Measurements from ENCODE around the gene TSPAN16.

Gene TSPAN16

DNA sequence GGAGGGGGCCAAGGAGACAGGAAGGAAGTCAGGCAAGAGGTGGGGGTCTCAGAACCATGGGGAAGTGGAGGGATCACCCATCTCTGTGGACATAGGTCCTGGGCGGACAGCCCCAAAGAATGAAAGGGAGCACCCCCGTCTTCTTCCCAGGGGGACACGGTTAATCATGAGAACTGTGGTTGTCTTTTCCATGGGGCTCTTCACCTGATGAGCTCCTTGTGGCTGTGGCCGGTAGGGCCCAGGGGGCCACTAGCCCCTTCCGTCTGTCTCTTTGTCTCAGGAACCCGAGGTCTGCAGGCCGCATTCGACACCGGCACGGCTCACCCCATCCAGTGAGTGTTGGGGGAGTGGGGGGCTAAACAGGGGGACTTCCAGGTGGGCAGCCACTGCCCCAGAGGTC lies 67.9 kb downstream of the TSPAN16 start:
- Histone ChIP-seq H3K36me3 (ENCODE audit: control insufficient read depth in 2 of 2, insufficient read depth in 1 of 2, low read length in 2 of 2) (peaks cover 0 to 32% of the 10 kb centered on the region in 2 experiments; a peak in 2 of 3 replicates), H3K9me3 (ENCODE audit: control insufficient read depth, insufficient read depth, low read depth, low read length) (no peaks in the 10 kb centered on the region), H3K4me1 (ENCODE audit: control insufficient read depth, insufficient read depth, low read length) (no peaks in the 10 kb centered on the region), H3K4me3 (ENCODE audit: low read depth, low read length) (no peak overlapping the region), H3K27ac (ENCODE audit: extremely low read depth, low read depth, low read length) (no peak overlapping the region)
- CTCF ChIA-PET, result interaction anchor here (1.3 kb wide), 1 partner anchor 19 kb away, joined by 3 read pairs; no protein-coding TSS in a partner anchor
- TF ChIP-seq GFI1B (tag by site-specific recombination; IDR thresholded peaks at IDR 0.05), result no peak
- TF ChIP-seq ZNF10 (tag by site-specific recombination; IDR thresholded peaks at IDR 0.05), result peak; percentile 70
- POLR2A ChIA-PET, result interaction anchor here (0.8 to 1.6 kb wide), 3 partner anchors 11 to 18 kb away, joined by 3 to 8 read pairs (median 3); partner anchors contain the start of genes CCDC159, SWSAP1 and TMEM205

- Histone ChIP-seq H3K36me3 (ENCODE audit: control insufficient read depth in 2 of 2, insufficient read depth in 1 of 2, low read length in 2 of 2) (peaks cover 0 to 37% of the 10 kb centered on the region in 2 experiments; a peak in 2 of 3 replicates), H3K27ac (ENCODE audit: extremely low read depth, low read depth, low read length) (no peak overlapping the region), H3K4me1 (ENCODE audit: control insufficient read depth, insufficient read depth, low read length) (no peaks in the 10 kb centered on the region), H3K9me3 (ENCODE audit: control insufficient read depth, insufficient read depth, low read depth, low read length) (no peaks in the 10 kb centered on the region), H3K4me3 (ENCODE audit: low read depth, low read length) (no peak overlapping the region)
- ChIA-PET POLR2A (interaction anchor here (1.6 kb wide), 1 partner anchor 10 kb away, joined by 8 read pairs; the partner anchor contains the start of gene SWSAP1), CTCF (interaction anchor here (1.3 kb wide), 1 partner anchor 19 kb away, joined by 3 read pairs; no protein-coding TSS in a partner anchor)
- TF ChIP-seq KLF7 (tag by site-specific recombination; IDR thresholded peaks at IDR 0.05; ENCODE audit: borderline replicate concordance), result no peak
- TF ChIP-seq, protein P1, sequence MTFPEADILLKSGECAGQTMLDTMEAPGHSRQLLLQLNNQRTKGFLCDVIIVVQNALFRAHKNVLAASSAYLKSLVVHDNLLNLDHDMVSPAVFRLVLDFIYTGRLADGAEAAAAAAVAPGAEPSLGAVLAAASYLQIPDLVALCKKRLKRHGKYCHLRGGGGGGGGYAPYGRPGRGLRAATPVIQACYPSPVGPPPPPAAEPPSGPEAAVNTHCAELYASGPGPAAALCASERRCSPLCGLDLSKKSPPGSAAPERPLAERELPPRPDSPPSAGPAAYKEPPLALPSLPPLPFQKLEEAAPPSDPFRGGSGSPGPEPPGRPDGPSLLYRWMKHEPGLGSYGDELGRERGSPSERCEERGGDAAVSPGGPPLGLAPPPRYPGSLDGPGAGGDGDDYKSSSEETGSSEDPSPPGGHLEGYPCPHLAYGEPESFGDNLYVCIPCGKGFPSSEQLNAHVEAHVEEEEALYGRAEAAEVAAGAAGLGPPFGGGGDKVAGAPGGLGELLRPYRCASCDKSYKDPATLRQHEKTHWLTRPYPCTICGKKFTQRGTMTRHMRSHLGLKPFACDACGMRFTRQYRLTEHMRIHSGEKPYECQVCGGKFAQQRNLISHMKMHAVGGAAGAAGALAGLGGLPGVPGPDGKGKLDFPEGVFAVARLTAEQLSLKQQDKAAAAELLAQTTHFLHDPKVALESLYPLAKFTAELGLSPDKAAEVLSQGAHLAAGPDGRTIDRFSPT (tag by site-specific recombination; IDR thresholded peaks at IDR 0.05), result peak; percentile 64; the same call in 1 of the 2 replicates
- TF ChIP-seq ZNF10 (tag by site-specific recombination; IDR thresholded peaks at IDR 0.05), result 0 out of 2 replicates have a peak, but pooled peaks have one; percentile 5
- TF ChIP-seq ZFP69B (tag by site-specific recombination; IDR thresholded peaks at IDR 0.05), result 0 out of 2 replicates have a peak, but pooled peaks have one; percentile 14
Observed at GRCh38 chr19:11364296-11364904, 68.4 kb downstream of the TSPAN16 start.

DNA sequence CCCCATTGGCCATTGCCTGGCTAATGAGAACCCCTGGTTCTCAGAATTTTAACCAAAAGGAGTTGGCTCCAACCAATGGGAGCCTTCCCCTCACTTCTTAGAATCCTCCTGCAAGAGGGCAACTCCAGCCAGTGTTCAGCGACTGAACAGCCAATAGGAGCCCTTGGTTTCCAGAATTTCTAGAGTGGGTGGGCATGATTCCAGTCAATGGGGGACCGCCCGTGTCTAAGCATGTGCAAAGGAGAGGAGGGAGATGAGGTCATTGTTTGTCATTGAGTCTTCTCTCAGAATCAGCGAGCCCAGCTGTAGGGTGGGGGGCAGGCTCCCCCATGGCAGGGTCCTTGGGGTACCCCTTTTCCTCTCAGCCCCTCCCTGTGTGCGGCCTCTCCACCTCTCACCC lies 69.0 kb downstream of the TSPAN16 start:
- CTCF ChIA-PET, result no interaction called here
- H3K27ac ChIP-seq (ENCODE audit: extremely low read depth, low read depth, low read length), result no peak overlapping the region
- no peak overlapping the region for H3K4me3 ChIP-seq (ENCODE audit: low read depth, low read length)
- POLR2A ChIA-PET, result no interaction called here
- TF ChIP-seq, protein P2, sequence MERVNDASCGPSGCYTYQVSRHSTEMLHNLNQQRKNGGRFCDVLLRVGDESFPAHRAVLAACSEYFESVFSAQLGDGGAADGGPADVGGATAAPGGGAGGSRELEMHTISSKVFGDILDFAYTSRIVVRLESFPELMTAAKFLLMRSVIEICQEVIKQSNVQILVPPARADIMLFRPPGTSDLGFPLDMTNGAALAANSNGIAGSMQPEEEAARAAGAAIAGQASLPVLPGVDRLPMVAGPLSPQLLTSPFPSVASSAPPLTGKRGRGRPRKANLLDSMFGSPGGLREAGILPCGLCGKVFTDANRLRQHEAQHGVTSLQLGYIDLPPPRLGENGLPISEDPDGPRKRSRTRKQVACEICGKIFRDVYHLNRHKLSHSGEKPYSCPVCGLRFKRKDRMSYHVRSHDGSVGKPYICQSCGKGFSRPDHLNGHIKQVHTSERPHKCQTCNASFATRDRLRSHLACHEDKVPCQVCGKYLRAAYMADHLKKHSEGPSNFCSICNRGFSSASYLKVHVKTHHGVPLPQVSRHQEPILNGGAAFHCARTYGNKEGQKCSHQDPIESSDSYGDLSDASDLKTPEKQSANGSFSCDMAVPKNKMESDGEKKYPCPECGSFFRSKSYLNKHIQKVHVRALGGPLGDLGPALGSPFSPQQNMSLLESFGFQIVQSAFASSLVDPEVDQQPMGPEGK (tag by site-specific recombination; IDR thresholded peaks at IDR 0.05), result peak; percentile 45; the same call in 1 of the 2 replicates
- TF ChIP-seq KLF17 (tag by site-specific recombination; IDR thresholded peaks at IDR 0.05) (0 out of 2 replicates have a peak, but pooled peaks have one; percentile 20), GLI2 (tag by site-specific recombination; IDR thresholded peaks at IDR 0.05; ENCODE audit: borderline replicate concordance, low read depth) (no peak), EGR2 (tag by site-specific recombination; IDR thresholded peaks at IDR 0.05; ENCODE audit: low read depth) (peak; percentile 34; the same call in 1 of the 2 replicates), SP2 (tag by site-specific recombination; IDR thresholded peaks at IDR 0.05) (peak; percentile 59), ZNF10 (tag by site-specific recombination; IDR thresholded peaks at IDR 0.05) (no peak)
- TF ChIP-seq, protein P3, sequence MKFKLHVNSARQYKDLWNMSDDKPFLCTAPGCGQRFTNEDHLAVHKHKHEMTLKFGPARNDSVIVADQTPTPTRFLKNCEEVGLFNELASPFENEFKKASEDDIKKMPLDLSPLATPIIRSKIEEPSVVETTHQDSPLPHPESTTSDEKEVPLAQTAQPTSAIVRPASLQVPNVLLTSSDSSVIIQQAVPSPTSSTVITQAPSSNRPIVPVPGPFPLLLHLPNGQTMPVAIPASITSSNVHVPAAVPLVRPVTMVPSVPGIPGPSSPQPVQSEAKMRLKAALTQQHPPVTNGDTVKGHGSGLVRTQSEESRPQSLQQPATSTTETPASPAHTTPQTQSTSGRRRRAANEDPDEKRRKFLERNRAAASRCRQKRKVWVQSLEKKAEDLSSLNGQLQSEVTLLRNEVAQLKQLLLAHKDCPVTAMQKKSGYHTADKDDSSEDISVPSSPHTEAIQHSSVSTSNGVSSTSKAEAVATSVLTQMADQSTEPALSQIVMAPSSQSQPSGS (tag by site-specific recombination; IDR thresholded peaks at IDR 0.05; ENCODE audit: low read depth), result peak; percentile 38; the same call in 1 of the 2 replicates
- TF ChIP-seq, protein P4, sequence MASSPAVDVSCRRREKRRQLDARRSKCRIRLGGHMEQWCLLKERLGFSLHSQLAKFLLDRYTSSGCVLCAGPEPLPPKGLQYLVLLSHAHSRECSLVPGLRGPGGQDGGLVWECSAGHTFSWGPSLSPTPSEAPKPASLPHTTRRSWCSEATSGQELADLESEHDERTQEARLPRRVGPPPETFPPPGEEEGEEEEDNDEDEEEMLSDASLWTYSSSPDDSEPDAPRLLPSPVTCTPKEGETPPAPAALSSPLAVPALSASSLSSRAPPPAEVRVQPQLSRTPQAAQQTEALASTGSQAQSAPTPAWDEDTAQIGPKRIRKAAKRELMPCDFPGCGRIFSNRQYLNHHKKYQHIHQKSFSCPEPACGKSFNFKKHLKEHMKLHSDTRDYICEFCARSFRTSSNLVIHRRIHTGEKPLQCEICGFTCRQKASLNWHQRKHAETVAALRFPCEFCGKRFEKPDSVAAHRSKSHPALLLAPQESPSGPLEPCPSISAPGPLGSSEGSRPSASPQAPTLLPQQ (tag by site-specific recombination; IDR thresholded peaks at IDR 0.05), result 0 out of 2 replicates have a peak, but pooled peaks have one; percentile 31
- H3K9me3 ChIP-seq (ENCODE audit: control insufficient read depth, insufficient read depth, low read depth, low read length), result no peaks in the 10 kb centered on the region
- H3K36me3 ChIP-seq (ENCODE audit: control insufficient read depth in 2 of 2, insufficient read depth in 1 of 2, low read length in 2 of 2), result peaks cover 0 to 41% of the 10 kb centered on the region in 2 experiments; a peak in 2 of 3 replicates
- H3K4me1 ChIP-seq (ENCODE audit: control insufficient read depth, insufficient read depth, low read length), result no peaks in the 10 kb centered on the region
